ENCODE measurements around the gene DLGAP1. TPM values are rescaled to one million over a fixed set of nuclear protein-coding genes. Genes with fewer than 3 reads are reported as not detected.

Gene DLGAP1
- total and polyA plus RNA-seq, 2 experiments from 2014 or later = 17.0 to 48.5 TPM

DNA sequence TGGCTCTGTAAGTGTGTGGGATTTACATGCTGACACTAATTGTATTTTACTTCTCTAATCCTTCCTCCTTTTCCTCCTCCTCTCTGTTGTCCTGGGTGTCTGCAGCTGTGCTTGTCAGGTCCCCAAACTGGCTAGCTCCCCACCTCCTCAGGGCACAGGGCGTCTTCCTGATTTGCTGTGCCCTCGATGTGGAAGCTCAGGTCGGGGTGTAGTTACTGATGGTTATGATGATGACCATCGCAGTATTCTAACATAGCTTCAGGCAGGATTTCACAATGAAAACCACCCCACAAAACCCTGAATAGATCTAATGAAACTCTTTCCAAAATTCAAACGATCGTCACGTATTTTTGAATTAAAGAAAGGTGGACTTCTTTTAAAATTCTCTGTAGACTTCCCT is 576.7 kb downstream of the DLGAP1 start (continued):
- TF ChIP-seq CTCF (conservative IDR thresholded peaks at IDR 0.05; ENCODE audit: low read depth in 2 of 2) (no peak), STAT1 (IDR thresholded peaks at IDR 0.05; ENCODE audit: unreplicated experiment) (no peak), POLR2AphosphoS5 (IDR thresholded peaks at IDR 0.05; ENCODE audit: low read depth) (no peak), CREB1 (CRISPR knock-in tag; IDR thresholded peaks at IDR 0.05; ENCODE audit: low read depth) (no peak), JUNB (IDR thresholded peaks at IDR 0.05; ENCODE audit: unreplicated experiment) (no peak), ZNF114 (CRISPR knock-in tag; IDR thresholded peaks at IDR 0.05) (no peak), NANOG (IDR thresholded peaks at IDR 0.05; ENCODE audit: borderline replicate concordance) (no peak)
- TF ChIP-seq, protein P1, sequence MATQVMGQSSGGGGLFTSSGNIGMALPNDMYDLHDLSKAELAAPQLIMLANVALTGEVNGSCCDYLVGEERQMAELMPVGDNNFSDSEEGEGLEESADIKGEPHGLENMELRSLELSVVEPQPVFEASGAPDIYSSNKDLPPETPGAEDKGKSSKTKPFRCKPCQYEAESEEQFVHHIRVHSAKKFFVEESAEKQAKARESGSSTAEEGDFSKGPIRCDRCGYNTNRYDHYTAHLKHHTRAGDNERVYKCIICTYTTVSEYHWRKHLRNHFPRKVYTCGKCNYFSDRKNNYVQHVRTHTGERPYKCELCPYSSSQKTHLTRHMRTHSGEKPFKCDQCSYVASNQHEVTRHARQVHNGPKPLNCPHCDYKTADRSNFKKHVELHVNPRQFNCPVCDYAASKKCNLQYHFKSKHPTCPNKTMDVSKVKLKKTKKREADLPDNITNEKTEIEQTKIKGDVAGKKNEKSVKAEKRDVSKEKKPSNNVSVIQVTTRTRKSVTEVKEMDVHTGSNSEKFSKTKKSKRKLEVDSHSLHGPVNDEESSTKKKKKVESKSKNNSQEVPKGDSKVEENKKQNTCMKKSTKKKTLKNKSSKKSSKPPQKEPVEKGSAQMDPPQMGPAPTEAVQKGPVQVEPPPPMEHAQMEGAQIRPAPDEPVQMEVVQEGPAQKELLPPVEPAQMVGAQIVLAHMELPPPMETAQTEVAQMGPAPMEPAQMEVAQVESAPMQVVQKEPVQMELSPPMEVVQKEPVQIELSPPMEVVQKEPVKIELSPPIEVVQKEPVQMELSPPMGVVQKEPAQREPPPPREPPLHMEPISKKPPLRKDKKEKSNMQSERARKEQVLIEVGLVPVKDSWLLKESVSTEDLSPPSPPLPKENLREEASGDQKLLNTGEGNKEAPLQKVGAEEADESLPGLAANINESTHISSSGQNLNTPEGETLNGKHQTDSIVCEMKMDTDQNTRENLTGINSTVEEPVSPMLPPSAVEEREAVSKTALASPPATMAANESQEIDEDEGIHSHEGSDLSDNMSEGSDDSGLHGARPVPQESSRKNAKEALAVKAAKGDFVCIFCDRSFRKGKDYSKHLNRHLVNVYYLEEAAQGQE (IDR thresholded peaks at IDR 0.05; ENCODE audit: unreplicated experiment) = no peak

DNA sequence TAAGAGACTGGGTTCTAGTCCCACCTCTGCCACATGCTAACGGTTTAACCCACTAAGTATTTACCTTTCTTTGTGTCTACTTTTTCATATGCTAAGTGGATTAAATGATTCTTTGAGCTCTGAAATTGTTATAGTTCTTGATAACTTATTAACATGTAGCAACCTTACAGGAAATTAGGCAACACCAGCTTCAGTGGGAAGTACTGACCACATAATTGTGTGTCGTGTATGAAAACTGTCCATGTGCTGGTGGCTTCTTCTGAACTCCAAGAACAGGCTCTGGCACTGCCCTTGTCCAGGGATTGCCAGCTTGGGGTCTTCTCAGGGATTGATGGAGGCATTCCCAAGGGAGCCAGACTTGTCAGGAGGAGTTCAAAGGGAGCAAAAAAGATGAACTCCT is 577.4 kb downstream of the DLGAP1 start:
- H3F3A ChIP-seq (replicated peaks; ENCODE audit: low read depth) = no peaks in the 10 kb centered on the region
- H3K4me1 ChIP-seq (ENCODE audit: insufficient read depth) = peaks cover 13% of the 10 kb centered on the region; the same call in 1 of the 2 replicates
- Mint-ChIP-seq H3K27me3 (ENCODE audit: insufficient read depth, low read depth, poor library complexity) (no peaks in the 10 kb centered on the region), H3K4me1 (peaks cover 21% of the 10 kb centered on the region), H3K36me3 (ENCODE audit: low read depth) (peaks cover 10% of the 10 kb centered on the region), H3K4me3 (no peak overlapping the region), H3K9me3 (no peaks in the 10 kb centered on the region), H3K27ac (no peak overlapping the region)
- no peaks in the 10 kb centered on the region for H3K36me3 ChIP-seq (ENCODE audit: insufficient read depth)
- no peaks in the 10 kb centered on the region for H3K27me3 ChIP-seq (ENCODE audit: insufficient read depth)
- H3K4me2 ChIP-seq = no peak overlapping the region
- H3K4me3 ChIP-seq = no peak overlapping the region
- ATAC-seq (no peak), DNase-seq (ENCODE audit: low spot score) (no peak)
- no peaks in the 10 kb centered on the region for H3K9me2 ChIP-seq (ENCODE audit: insufficient read depth)
- TF ChIP-seq, protein P2, sequence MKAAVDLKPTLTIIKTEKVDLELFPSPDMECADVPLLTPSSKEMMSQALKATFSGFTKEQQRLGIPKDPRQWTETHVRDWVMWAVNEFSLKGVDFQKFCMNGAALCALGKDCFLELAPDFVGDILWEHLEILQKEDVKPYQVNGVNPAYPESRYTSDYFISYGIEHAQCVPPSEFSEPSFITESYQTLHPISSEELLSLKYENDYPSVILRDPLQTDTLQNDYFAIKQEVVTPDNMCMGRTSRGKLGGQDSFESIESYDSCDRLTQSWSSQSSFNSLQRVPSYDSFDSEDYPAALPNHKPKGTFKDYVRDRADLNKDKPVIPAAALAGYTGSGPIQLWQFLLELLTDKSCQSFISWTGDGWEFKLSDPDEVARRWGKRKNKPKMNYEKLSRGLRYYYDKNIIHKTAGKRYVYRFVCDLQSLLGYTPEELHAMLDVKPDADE (IDR thresholded peaks at IDR 0.05) = no peak
- TF ChIP-seq NANOG (IDR thresholded peaks at IDR 0.05; ENCODE audit: borderline replicate concordance) (no peak), STAT1 (IDR thresholded peaks at IDR 0.05; ENCODE audit: unreplicated experiment) (no peak), JUNB (IDR thresholded peaks at IDR 0.05; ENCODE audit: unreplicated experiment) (no peak), ZNF331 (CRISPR knock-in tag; IDR thresholded peaks at IDR 0.05; ENCODE audit: low read depth) (no peak), CREB1 (CRISPR knock-in tag; IDR thresholded peaks at IDR 0.05; ENCODE audit: low read depth) (no peak), POLR2AphosphoS5 (IDR thresholded peaks at IDR 0.05; ENCODE audit: low read depth) (no peak), CTCF (conservative IDR thresholded peaks at IDR 0.05; ENCODE audit: low read depth in 2 of 2) (no peak), EZH2 (IDR thresholded peaks at IDR 0.05; ENCODE audit: low read depth, unreplicated experiment) (no peak)
- TF ChIP-seq, protein P1 (IDR thresholded peaks at IDR 0.05; ENCODE audit: unreplicated experiment) = no peak
- no peaks in the 10 kb centered on the region for H4K20me1 ChIP-seq (replicated peaks; ENCODE audit: insufficient read depth)
- H3K27ac ChIP-seq (ENCODE audit: low read depth) = no peak overlapping the region
- no peaks in the 10 kb centered on the region for H3K79me2 ChIP-seq (replicated peaks; ENCODE audit: insufficient read depth)
- H2AFZ ChIP-seq = no peak overlapping the region

All from GM23338 (cell line).